HepG2 (cell line): ENCODE measurements around the gene NFS1. TPM values are rescaled to one million over a fixed set of nuclear protein-coding genes. Genes with fewer than 3 reads are reported as not detected.

ENCODE experiments used
- AGO1 ChIP-seq: fragments of 200-400 bp; formaldehyde crosslinking; IDR thresholded peaks from 2 replicates; pipeline ENCODE4 v1.6.1; 2017; ENCODE audit warnings: mild to moderate bottlenecking, low read depth, low read length, moderate library complexity; ENCODE audit not compliant: poor library complexity, severe bottlenecking
- AKAP8 ChIP-seq: sonication (generic); formaldehyde crosslinking; IDR thresholded peaks from 2 replicates; pipeline ENCODE4 v1.5.1; 2020; ENCODE audit warnings: mild to moderate bottlenecking, missing genetic modification reagents
- BRD4 ChIP-seq: sonication (generic); formaldehyde crosslinking; IDR thresholded peaks from 2 replicates; pipeline ENCODE4 v1.4.0; 2020; ENCODE audit warnings: missing genetic modification reagents
- CBX1 ChIP-seq: IDR thresholded peaks from one replicate; pipeline ENCODE4 v1.6.1; 2016; ENCODE audit warnings: antibody characterized with exemption, low read depth
- HMG20B ChIP-seq: conservative IDR thresholded peaks from 2 replicates; pipeline ENCODE4 v1.6.1; 2016; ENCODE audit warnings: missing genetic modification reagents, missing compliant biosample characterization
- HMGA1 ChIP-seq: sonication (generic); formaldehyde crosslinking; conservative IDR thresholded peaks from 2 replicates; pipeline ENCODE4 v1.4.0; 2020; ENCODE audit warnings: missing genetic modification reagents
- HOXA7 ChIP-seq: sonication (generic); formaldehyde crosslinking; IDR thresholded peaks from 2 replicates; pipeline ENCODE4 v1.8.1; 2022; ENCODE audit warnings: mild to moderate bottlenecking, missing genetic modification reagents, moderate library complexity
- KMT2B ChIP-seq: IDR thresholded peaks from 2 replicates; pipeline ENCODE4 v1.6.1; 2016; ENCODE audit warnings: missing genetic modification reagents, missing compliant biosample characterization
- NPAS2 ChIP-seq: sonication (generic); formaldehyde crosslinking; IDR thresholded peaks from 2 replicates; pipeline ENCODE4 v1.8.0; 2022; ENCODE audit warnings: mild to moderate bottlenecking, missing genetic modification reagents, borderline replicate concordance
- POLR2AphosphoS5 ChIP-seq: IDR thresholded peaks from 2 replicates; pipeline ENCODE4 v1.6.1; 2012; ENCODE audit warnings: low read depth, low read length
- ZNF530 ChIP-seq: sonication (generic); formaldehyde crosslinking; IDR thresholded peaks from 2 replicates; pipeline ENCODE4 v1.5.0; 2020; ENCODE audit warnings: low read depth, mild to moderate bottlenecking, missing genetic modification reagents
- ZNF672 ChIP-seq: sonication (generic); formaldehyde crosslinking; IDR thresholded peaks from 2 replicates; pipeline ENCODE4 v1.8.1; 2022; ENCODE audit warnings: missing genetic modification reagents
- ZSCAN31 ChIP-seq: sonication (generic); formaldehyde crosslinking; IDR thresholded peaks from 2 replicates; pipeline ENCODE4 v1.5.0; 2020; ENCODE audit warnings: low read depth, mild to moderate bottlenecking, missing genetic modification reagents
- polyA plus RNA-seq, 8 experiments: library from polyadenylated mRNA; depleted of rRNA in 3 of 8; stranded (reverse) in 7 of 8; unstranded in 1 of 8; fragments of >200 nt; fragmentation: Illumina TruSeq in 4 of 8; extraction: Trizol in 4 of 8; gene quantifications; 2 replicates each; pipeline versions ENCODE4 v1.2.1 to v1.2.3, GENCODE V29; 2011 to 2016; ENCODE audit warnings: low read depth in 4 of 8, missing spikeins in 1 of 8, mixed read lengths in 1 of 8; ENCODE audit not compliant: insufficient read depth in 1 of 8
- total RNA-seq, 5 experiments: library from RNA; depleted of rRNA; stranded (reverse); fragments of >200 nt; fragmentation: Illumina TruSeq; extraction: Trizol; gene quantifications; 2 replicates each; pipeline ENCODE4 v1.2.3, GENCODE V29; 2016; ENCODE audit warnings: low read depth in 1 of 5
- TF ChIP-seq, protein P1 (sequence below): sonication (generic); formaldehyde crosslinking; IDR thresholded peaks from 2 replicates; pipeline ENCODE4 v1.5.0; 2020; ENCODE audit warnings: missing genetic modification reagents, mild to moderate bottlenecking, borderline replicate concordance
- TF ChIP-seq, protein P2 (sequence below): sonication (generic); formaldehyde crosslinking; IDR thresholded peaks from 2 replicates; pipeline ENCODE4 v1.8.1; 2022; ENCODE audit warnings: low read depth, mild to moderate bottlenecking, missing genetic modification reagents
- TF ChIP-seq, protein P3 (sequence below): sonication (generic); formaldehyde crosslinking; IDR thresholded peaks from 2 replicates; pipeline ENCODE4 v1.9.0; 2022; ENCODE audit warnings: missing genetic modification reagents, mild to moderate bottlenecking, borderline replicate concordance
- TF ChIP-seq, protein P4 (sequence below): sonication (generic); formaldehyde crosslinking; IDR thresholded peaks from 2 replicates; pipeline ENCODE4 v1.4.0; 2020; ENCODE audit warnings: low read depth, missing genetic modification reagents
- TF ChIP-seq, protein P5 (sequence below): sonication (generic); formaldehyde crosslinking; IDR thresholded peaks from 2 replicates; pipeline ENCODE4 v1.4.0; 2020; ENCODE audit warnings: mild to moderate bottlenecking, low read depth, missing genetic modification reagents

Gene NFS1
- total and polyA plus RNA-seq, 2 of the 13 experiments (the other 11 are each of a cell fraction or from before 2014, with no cell fraction given): 65.9 to 88.1 TPM

DNA sequence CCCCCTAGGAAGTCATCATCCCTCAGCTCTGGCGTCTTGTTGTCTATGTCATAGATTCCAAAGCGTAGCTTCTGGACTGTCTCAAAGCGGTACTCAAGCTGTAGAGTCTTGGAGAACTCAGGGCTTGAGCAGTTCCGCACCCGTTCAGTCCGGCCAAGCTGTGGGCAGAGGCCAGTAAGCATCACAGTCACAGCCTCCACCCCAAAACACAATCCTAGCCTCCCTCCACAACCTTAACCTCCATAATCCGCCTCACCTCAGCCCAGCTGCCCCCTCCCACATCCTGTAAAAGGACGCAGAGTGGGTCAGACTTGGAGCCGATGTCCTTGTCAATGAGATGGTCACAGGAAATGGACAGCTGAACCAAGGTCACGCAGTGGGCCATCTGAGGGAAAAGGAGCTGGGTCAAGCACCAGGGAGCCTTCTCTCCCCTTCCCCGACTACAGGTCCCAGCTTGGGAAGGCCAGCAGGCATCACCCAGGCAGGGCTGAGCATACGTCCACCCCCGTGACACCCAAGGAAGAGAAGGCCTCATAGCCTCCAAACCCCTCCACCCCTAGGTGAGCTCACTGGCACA, 66.5 kb downstream of the NFS1 start (continued):
- TF ChIP-seq, protein P1, sequence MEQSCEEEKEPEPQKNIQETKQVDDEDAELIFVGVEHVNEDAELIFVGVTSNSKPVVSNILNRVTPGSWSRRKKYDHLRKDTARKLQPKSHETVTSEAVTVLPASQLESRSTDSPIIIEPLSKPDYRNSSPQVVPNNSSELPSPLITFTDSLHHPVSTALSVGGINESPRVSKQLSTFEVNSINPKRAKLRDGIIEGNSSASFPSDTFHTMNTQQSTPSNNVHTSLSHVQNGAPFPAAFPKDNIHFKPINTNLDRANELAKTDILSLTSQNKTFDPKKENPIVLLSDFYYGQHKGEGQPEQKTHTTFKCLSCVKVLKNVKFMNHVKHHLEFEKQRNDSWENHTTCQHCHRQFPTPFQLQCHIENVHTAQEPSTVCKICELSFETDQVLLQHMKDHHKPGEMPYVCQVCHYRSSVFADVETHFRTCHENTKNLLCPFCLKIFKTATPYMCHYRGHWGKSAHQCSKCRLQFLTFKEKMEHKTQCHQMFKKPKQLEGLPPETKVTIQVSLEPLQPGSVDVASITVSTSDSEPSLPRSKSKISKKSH (CRISPR knock-in tag): 0 out of 2 replicates have a peak, but pooled peaks have one; percentile 22
- TF ChIP-seq, protein P2, sequence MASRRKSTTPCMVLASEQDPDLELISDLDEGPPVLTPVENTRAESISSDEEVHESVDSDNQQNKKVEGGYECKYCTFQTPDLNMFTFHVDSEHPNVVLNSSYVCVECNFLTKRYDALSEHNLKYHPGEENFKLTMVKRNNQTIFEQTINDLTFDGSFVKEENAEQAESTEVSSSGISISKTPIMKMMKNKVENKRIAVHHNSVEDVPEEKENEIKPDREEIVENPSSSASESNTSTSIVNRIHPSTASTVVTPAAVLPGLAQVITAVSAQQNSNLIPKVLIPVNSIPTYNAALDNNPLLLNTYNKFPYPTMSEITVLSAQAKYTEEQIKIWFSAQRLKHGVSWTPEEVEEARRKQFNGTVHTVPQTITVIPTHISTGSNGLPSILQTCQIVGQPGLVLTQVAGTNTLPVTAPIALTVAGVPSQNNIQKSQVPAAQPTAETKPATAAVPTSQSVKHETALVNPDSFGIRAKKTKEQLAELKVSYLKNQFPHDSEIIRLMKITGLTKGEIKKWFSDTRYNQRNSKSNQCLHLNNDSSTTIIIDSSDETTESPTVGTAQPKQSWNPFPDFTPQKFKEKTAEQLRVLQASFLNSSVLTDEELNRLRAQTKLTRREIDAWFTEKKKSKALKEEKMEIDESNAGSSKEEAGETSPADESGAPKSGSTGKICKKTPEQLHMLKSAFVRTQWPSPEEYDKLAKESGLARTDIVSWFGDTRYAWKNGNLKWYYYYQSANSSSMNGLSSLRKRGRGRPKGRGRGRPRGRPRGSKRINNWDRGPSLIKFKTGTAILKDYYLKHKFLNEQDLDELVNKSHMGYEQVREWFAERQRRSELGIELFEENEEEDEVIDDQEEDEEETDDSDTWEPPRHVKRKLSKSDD: no peak
- TF ChIP-seq, protein P3, sequence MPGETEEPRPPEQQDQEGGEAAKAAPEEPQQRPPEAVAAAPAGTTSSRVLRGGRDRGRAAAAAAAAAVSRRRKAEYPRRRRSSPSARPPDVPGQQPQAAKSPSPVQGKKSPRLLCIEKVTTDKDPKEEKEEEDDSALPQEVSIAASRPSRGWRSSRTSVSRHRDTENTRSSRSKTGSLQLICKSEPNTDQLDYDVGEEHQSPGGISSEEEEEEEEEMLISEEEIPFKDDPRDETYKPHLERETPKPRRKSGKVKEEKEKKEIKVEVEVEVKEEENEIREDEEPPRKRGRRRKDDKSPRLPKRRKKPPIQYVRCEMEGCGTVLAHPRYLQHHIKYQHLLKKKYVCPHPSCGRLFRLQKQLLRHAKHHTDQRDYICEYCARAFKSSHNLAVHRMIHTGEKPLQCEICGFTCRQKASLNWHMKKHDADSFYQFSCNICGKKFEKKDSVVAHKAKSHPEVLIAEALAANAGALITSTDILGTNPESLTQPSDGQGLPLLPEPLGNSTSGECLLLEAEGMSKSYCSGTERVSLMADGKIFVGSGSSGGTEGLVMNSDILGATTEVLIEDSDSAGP (CRISPR knock-in tag): 0 out of 2 replicates have a peak, but pooled peaks have one; percentile 21
- TF ChIP-seq, protein P4, sequence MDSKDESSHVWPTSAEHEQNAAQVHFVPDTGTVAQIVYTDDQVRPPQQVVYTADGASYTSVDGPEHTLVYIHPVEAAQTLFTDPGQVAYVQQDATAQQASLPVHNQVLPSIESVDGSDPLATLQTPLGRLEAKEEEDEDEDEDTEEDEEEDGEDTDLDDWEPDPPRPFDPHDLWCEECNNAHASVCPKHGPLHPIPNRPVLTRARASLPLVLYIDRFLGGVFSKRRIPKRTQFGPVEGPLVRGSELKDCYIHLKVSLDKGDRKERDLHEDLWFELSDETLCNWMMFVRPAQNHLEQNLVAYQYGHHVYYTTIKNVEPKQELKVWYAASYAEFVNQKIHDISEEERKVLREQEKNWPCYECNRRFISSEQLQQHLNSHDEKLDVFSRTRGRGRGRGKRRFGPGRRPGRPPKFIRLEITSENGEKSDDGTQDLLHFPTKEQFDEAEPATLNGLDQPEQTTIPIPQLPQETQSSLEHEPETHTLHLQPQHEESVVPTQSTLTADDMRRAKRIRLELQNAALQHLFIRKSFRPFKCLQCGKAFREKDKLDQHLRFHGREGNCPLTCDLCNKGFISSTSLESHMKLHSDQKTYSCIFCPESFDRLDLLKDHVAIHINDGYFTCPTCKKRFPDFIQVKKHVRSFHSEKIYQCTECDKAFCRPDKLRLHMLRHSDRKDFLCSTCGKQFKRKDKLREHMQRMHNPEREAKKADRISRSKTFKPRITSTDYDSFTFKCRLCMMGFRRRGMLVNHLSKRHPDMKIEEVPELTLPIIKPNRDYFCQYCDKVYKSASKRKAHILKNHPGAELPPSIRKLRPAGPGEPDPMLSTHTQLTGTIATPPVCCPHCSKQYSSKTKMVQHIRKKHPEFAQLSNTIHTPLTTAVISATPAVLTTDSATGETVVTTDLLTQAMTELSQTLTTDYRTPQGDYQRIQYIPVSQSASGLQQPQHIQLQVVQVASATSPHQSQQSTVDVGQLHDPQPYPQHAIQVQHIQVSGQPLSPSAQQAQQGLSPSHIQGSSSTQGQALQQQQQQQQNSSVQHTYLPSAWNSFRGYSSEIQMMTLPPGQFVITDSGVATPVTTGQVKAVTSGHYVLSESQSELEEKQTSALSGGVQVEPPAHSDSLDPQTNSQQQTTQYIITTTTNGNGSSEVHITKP (CRISPR knock-in tag): no peak
- TF ChIP-seq HMG20B (no peak), POLR2AphosphoS5 (peak; percentile 22; the same call in 1 of the 2 replicates), HMGA1 (CRISPR knock-in tag) (no peak), KMT2B (CRISPR knock-in tag) (no peak), CBX1 (no peak), ZSCAN31 (0 out of 2 replicates have a peak, but pooled peaks have one; percentile 18), BRD4 (CRISPR knock-in tag) (no peak), AKAP8 (CRISPR knock-in tag) (peak; percentile 39; the same call in 1 of the 2 replicates), ZNF530 (no peak), AGO1 (no peak), NPAS2 (CRISPR knock-in tag) (no peak), ZNF672 (no peak), HOXA7 (CRISPR knock-in tag) (no peak)
- TF ChIP-seq, protein P5, sequence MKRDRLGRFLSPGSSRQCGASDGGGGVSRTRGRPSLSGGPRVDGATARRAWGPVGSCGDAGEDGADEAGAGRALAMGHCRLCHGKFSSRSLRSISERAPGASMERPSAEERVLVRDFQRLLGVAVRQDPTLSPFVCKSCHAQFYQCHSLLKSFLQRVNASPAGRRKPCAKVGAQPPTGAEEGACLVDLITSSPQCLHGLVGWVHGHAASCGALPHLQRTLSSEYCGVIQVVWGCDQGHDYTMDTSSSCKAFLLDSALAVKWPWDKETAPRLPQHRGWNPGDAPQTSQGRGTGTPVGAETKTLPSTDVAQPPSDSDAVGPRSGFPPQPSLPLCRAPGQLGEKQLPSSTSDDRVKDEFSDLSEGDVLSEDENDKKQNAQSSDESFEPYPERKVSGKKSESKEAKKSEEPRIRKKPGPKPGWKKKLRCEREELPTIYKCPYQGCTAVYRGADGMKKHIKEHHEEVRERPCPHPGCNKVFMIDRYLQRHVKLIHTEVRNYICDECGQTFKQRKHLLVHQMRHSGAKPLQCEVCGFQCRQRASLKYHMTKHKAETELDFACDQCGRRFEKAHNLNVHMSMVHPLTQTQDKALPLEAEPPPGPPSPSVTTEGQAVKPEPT (CRISPR knock-in tag): no peak
